Measurements from ENCODE around the gene ZNF654. TPM values are rescaled to one million over a fixed set of nuclear protein-coding genes. Genes with fewer than 3 reads are reported as not detected.

The ZNF654 gene
- total and polyA plus RNA-seq, 9 of the 15 experiments (the other 6 are each of a cell fraction or from before 2014, with no cell fraction given), result 2.4 to 8.6 (median 5.1) TPM

GRCh38 chr3:88031642-88032077 lies 27.4 kb upstream of the ZNF654 start (continued):
- TF ChIP-seq ZBTB40 (IDR thresholded peaks at IDR 0.05) (peak; percentile 43; the same call in 1 of the 2 replicates), ZBTB40 (CRISPR knock-in tag; IDR thresholded peaks at IDR 0.05) (no peak), ZNF124 (CRISPR knock-in tag; IDR thresholded peaks at IDR 0.05) (no peak), ZNF175 (CRISPR knock-in tag; IDR thresholded peaks at IDR 0.05; ENCODE audit: low read depth) (no peak), ETS1 (conservative IDR thresholded peaks at IDR 0.05; ENCODE audit: control insufficient read depth, low read depth, low read length) (no peak), BHLHE40 (IDR thresholded peaks at IDR 0.05; ENCODE audit: low read length) (no peak), STAT5B (CRISPR knock-in tag; IDR thresholded peaks at IDR 0.05) (no peak), FOXM1 (IDR thresholded peaks at IDR 0.05; ENCODE audit: low read depth) (peak; percentile 60; the same call in 1 of the 2 replicates), FOXM1 (CRISPR knock-in tag; IDR thresholded peaks at IDR 0.05; ENCODE audit: low read depth) (no peak), HOMEZ (CRISPR knock-in tag; IDR thresholded peaks at IDR 0.05) (no peak), NCOA6 (IDR thresholded peaks at IDR 0.05) (no peak), BCL6 (CRISPR knock-in tag; IDR thresholded peaks at IDR 0.05) (no peak), ZBTB1 (CRISPR knock-in tag; IDR thresholded peaks at IDR 0.05; ENCODE audit: borderline replicate concordance, low read depth) (no peak), ZNF311 (CRISPR knock-in tag; IDR thresholded peaks at IDR 0.05) (no peak), PTBP1 (IDR thresholded peaks at IDR 0.05; ENCODE audit: low read depth, low read length) (no peak), RB1 (IDR thresholded peaks at IDR 0.05; ENCODE audit: low read depth) (no peak), ESRRA (IDR thresholded peaks at IDR 0.05; ENCODE audit: borderline replicate concordance, low read depth) (0 out of 2 replicates have a peak, but pooled peaks have one; percentile 16), CBX5 (IDR thresholded peaks at IDR 0.05; ENCODE audit: borderline replicate concordance, low read depth) (no peak), OTX1 (CRISPR knock-in tag; IDR thresholded peaks at IDR 0.05) (no peak)

Measured in K562 (cell line).